ENCODE data around the gene KCTD3.

DNA sequence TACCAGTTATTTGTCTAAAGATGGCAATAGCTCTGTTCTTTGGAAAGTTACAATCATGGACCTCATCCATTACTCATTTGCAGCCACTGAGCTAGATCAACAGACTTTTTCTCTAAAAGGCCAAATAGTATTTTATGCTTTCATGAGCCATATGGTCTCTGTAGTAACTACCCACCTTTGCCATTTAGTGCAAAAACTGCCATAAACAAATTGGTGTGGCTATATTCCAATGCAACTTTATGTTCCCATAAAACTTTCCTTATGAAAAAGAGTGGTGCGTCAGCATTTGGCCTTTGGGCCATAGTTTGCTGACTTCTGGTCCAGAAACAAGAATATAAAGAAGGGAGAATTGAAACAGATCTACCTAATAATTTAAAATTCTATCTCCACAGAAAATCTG is 20.1 kb upstream of the KCTD3 start:
- no peak for TF ChIP-seq FOXK2 (IDR thresholded peaks at IDR 0.05)
- no peak for TF ChIP-seq FOXA1 (IDR thresholded peaks at IDR 0.05)
- no peak for TF ChIP-seq ZNF384 (IDR thresholded peaks at IDR 0.05)
- TF ChIP-seq, protein P1, sequence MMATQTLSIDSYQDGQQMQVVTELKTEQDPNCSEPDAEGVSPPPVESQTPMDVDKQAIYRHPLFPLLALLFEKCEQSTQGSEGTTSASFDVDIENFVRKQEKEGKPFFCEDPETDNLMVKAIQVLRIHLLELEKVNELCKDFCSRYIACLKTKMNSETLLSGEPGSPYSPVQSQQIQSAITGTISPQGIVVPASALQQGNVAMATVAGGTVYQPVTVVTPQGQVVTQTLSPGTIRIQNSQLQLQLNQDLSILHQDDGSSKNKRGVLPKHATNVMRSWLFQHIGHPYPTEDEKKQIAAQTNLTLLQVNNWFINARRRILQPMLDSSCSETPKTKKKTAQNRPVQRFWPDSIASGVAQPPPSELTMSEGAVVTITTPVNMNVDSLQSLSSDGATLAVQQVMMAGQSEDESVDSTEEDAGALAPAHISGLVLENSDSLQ (IDR thresholded peaks at IDR 0.05) = no peak
- no peak for TF ChIP-seq FOXM1 (IDR thresholded peaks at IDR 0.05; ENCODE audit: borderline replicate concordance)
- no peak for TF ChIP-seq HDGF (IDR thresholded peaks at IDR 0.05; ENCODE audit: borderline replicate concordance)
- TF ChIP-seq BHLHE40 (IDR thresholded peaks at IDR 0.05; ENCODE audit: borderline replicate concordance) = no peak
- TF ChIP-seq TARDBP (IDR thresholded peaks at IDR 0.05) = no peak
- no peak for TF ChIP-seq ELF4 (IDR thresholded peaks at IDR 0.05)
- TF ChIP-seq SUZ12 (IDR thresholded peaks at IDR 0.05) = no peak
- no peak for TF ChIP-seq SP1 (IDR thresholded peaks at IDR 0.05)
